AG09309 (cell line): ENCODE data around the gene COG5.

Source experiments
- DNase-seq: peaks from one replicate; pipeline ENCODE4 v3.0.0-alpha.2; 2010; ENCODE audit warnings: low read depth
- H3K4me3 ChIP-seq: 2 replicates; pipeline ENCODE4 v1.5.1; 2011; ENCODE audit warnings: mild to moderate bottlenecking, low read depth, low read length, moderate library complexity; ENCODE audit not compliant: control insufficient read depth
- CTCF ChIP-seq: IDR thresholded peaks from 2 replicates; pipeline ENCODE4 v1.5.1; 2011; ENCODE audit warnings: mild to moderate bottlenecking, low read depth, low read length, inconsistent platforms; ENCODE audit not compliant: insufficient read depth, control insufficient read depth; ENCODE audit errors: missing control alignments

COG5 gene

GRCh38 chr7:107527196-107527595 is 36.5 kb downstream of the COG5 start:
- no peak for DNase-seq
- H3K4me3 ChIP-seq: no peak overlapping the region
- TF ChIP-seq CTCF: no peak

- DNase-seq: no peak
- no peak overlapping the region for H3K4me3 ChIP-seq
- no peak for TF ChIP-seq CTCF
Observed at GRCh38 chr7:107526672-107527071, 37.0 kb downstream of the COG5 start.

GRCh38 chr7:107506674-107507339 is 56.9 kb downstream of the COG5 start:
- TF ChIP-seq CTCF: no peak
- no peak for DNase-seq
- H3K4me3 ChIP-seq: no peak overlapping the region

GRCh38 chr7:107505997-107506673 is 57.6 kb downstream of the COG5 start:
- no peak overlapping the region for H3K4me3 ChIP-seq
- DNase-seq: no peak
- TF ChIP-seq CTCF: no peak

- H3K4me3 ChIP-seq: no peak overlapping the region
- DNase-seq: no peak
- no peak for TF ChIP-seq CTCF
Observed at GRCh38 chr7:107505362-107505761, 58.4 kb downstream of the COG5 start.

- no peak for TF ChIP-seq CTCF
- no peak for DNase-seq
- H3K4me3 ChIP-seq: no peak overlapping the region
Observed at GRCh38 chr7:107503687-107504086, 60.0 kb downstream of the COG5 start.
